GM21576 (cell line): ENCODE data around the gene ANKRD44.
"Not testable (repeated sequence)": the region's sequence is repeated elsewhere in the genome, so short reads cannot be mapped to it uniquely, and the experiment has no call there.

ENCODE experiments used
- ATAC-seq: cut with Tn5 transposase; IDR thresholded peaks from one replicate; pipeline ENCODE4 v1.9.1; 2021; ENCODE audit warnings: mild to moderate bottlenecking, moderate library complexity; ENCODE audit not compliant: unreplicated experiment

Gene ANKRD44

DNA sequence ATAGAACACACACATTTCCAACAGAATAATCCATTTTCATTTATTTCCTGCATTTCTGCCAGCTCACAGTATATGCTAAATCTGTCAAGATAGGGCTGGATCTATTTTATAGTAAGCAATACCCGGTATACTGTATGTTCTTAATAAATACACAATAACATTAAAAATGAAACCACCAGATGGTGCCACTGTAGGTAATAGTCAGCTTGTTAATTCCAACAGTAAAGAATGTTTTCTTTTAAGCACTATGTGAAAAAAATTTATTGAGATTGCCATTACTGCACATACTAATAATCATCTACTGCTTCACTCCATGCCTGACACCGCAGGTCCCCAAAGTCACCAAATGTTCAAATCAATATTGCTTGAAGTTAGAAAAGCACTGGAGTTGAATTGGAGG lies 252.6 kb downstream of the ANKRD44 start:
- no peak for ATAC-seq

DNA sequence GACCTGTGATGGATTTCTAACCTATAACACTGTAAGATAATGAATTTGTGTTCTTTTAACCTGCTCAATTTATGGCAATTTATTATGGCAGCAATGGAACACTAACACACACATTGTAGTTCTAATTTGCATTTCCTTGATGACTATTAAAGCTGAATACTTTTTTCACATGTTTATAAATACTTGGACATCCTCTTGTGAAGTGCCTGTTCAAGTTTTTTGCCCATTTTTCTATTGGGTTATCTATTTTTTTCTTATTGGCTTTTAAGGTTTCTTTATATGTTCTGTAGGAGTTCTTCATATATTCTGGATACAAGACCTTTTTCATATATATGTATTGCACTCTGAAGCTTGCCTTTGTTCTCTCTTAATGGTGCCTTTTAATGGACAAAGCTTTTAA lies 255.5 kb downstream of the ANKRD44 start:
- no peak for ATAC-seq

DNA sequence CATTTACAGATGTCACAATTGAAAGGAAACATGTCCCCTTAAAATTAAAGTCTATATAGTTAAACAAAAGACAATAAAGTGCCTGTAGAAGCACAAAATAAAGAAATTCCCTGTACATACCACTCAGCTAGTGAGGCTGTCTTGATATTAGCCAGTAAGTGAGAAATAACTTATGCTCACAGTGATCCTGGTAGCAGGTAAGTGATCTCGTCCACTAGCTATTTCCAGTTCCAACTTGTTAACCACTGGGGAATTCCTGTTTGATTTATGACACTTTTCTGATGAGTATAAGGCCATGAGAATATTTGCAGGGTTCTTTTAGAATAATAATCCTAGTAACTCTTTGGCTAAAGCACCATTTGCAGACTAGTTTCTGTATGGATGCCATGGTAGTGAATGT lies 256.1 kb downstream of the ANKRD44 start:
- no peak for ATAC-seq

DNA sequence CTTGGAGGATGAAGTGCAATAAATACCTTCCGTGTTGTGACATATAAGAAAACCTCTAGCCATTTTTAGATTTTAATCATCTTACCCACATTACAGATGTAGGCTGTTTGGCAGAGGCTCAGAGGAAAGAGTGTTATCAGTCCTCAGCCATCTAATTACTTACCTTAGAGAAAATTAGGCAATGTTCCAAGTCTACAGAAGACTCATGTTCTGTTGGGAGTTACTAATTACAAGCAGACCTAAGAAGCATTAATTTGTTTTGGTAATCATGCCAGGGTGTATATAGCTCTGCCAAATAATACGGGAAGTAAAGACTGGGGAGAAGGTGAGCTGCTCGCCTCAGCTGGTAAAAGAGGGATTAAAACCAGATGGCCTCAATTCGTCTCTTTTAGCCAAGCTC lies 258.2 kb downstream of the ANKRD44 start:
- ATAC-seq = no peak

DNA sequence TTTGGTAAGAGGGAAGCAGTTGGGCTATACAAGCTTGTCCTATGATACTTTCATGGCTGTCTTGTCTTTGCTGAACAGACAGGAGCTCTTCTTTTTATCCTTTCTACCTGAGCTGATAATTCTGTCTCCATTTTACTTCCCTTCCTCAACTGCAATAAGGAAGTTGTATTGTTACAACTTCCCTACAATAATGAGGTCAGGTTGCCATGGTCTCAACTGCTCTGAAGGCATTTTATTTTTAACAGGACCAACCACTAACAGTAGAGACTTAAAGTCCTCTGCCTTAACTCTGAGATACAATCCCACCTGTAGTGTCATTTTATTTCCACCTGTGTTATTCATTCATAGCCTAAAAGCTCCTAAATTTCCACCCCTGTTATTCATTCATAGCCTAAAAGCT lies 265.5 kb downstream of the ANKRD44 start:
- no peak for ATAC-seq

DNA sequence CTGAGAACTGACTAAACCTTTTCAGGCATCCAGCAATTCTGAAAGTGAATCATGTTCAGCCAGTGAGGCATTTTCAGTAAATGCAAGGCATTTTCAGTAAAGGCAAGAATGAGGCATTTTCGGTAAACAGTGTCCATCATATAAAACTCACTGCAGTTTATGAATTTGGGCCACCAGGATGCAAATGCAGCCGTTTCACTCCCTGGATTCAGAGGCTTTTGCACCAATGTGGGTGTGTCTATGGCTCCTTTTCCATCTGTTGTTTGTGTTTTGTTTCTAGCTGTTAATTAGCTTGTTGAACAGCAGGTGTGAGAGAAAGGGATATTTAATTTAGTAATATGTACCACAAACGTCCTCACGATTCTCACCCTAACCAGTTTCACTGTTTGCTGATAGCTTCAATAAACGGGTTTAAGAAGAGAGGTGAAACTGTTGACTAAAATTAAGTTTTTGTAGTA lies 267.8 kb downstream of the ANKRD44 start:
- ATAC-seq = no peak

DNA sequence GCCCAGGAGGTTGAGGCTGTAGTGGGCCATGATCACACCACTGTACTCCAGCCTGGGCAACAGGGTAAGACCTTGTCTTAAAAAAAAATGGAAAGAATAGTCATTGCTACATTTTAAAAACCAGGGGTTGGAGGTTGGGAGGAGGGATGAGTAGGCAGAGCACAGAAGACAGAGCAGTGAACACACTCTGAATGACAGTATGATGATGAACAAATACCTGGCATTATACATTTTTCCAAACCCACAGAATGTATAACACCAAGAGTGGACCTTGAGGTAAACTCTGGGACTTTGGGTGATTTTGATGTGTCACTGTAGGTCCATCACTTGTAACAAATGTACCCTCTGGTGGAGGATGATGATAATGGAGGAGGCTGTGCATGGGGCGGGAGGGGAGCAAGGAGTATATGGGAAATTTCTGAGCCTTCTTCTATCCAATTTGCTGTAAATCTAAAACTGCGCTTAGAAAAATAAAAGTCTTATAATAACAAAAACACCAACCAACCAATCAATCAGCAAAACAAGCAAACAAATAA lies 272.6 kb downstream of the ANKRD44 start:
- ATAC-seq = no peak

DNA sequence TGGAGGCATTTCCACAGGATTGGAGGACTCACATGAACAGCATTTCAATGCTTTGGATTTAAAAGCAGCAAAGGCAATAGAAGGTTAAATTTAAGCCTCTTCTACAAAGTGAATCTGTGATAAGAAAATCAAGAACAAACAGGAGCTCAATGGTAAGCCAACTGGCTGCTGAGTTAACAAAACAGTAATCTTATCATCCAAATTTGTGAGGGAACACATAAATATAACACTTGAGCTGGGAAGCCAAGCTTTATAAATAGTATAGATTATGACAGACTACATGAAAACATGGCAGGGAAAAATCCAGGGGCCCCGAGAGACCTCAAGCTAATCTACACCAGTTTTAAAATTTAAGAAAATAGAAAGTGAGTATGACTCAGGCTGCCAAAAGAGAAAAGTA lies 275.6 kb downstream of the ANKRD44 start:
- ATAC-seq = no peak

DNA sequence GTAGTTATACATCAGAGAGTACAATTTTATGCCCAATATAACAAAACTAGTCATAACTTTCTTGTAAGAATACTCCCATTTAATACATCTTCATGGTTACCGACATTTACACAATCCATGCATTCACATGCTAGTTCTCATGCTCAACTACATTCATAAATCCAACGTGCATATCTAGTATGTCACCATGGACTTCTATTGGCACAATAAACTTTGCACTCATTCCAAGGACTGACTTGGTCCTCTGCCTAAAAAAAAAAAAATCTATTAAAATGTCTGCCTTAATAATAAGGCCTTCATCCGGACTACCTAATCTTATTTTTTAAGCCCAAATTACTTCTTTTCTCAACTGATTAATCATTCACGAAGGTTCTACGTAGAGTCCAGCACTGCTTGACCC lies 276.3 kb downstream of the ANKRD44 start:
- ATAC-seq = no peak

DNA sequence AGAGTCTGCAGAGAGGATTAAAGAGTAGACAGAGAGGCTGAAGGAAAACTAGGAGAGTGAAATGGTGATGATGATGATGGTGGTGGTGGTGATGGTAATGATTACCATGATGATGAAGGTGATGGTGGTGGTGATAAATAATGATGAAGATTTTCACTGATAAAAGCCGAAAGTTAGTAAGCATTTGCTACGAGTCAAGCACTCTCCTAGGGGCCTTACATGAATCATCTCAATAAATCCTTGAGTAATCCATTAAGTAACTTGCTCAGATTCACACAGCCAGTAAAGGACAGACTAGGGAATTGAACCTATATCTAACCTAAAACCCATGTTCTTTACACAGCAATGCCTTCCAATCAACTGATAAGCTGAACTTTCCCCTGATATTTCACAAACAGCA lies 277.4 kb downstream of the ANKRD44 start:
- ATAC-seq = no peak

DNA sequence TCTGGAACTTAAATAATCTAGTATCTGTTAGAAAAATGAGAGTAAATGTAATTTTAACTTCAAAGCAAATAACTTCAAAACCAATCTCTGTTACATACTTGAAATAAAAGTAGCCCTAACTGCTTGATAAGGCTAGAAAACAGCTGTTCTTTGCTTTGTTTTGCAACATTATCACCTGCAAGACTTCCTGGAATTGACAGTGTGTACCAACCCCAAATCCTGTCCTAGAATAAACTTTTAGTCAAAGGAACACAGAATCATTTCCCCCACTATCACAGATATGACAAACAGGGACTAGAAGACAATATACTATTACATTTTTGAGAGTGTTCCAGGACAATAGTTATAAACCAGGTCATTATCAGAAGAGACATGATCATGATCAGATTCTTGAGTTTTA lies 278.8 kb downstream of the ANKRD44 start:
- no peak for ATAC-seq

DNA sequence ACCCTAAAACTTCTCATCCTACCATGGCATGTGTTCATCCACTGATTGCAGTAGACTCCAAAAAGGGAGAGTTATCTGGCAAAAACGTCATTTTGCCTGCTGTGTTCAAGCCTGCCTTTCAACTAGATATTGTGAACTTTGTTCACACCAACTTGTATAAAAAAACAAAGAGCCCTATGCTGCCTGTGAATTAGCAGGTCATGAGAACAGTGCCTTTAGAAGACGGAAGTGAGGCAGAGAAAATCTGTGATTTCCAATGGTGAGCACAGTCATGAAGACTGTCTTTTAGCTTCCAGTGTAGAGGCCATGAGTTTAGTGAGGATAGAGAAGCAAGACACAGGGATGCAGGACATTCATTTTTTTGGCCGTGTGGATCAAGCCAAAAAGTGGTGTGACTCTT lies 280.5 kb downstream of the ANKRD44 start:
- ATAC-seq = no peak

DNA sequence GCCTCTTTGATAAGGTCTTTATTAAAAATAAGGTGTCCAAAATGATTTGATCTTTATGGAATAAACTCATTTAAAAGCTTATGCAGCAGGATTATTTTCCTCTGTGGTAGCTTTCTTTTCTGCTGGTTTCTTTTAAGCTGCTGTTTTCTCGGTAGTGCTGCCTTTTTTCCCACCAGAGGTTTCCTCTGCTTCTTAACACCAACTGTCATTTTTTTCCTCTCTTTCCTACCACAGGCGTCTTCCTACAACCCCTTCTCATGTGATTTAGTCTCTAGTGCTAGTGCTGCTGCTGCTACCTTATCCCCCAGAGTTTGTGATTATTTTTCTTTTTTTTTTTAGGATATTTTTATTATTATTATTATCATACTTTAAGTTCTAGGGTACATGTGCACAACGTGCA lies 281.9 kb downstream of the ANKRD44 start:
- no peak for ATAC-seq

DNA sequence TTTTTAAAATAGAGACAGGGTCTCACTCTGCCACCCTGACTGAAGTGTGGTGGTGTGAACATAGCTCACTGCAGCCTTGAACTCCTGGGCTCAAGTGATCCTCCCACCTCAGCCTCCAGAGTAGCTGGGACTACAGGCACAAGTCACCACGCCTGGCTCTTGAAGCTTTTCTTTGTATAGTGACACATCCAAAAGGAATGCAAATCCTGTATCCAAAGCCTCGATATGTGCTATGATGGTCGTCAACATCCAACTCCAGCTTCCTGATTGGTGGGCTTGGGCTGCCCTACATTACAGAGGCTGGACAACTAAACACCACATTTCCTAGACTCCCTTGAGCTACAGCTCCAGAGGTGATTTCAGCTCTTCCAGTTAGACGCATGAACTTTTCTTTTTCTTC lies 282.4 kb downstream of the ANKRD44 start:
- ATAC-seq = no peak

DNA sequence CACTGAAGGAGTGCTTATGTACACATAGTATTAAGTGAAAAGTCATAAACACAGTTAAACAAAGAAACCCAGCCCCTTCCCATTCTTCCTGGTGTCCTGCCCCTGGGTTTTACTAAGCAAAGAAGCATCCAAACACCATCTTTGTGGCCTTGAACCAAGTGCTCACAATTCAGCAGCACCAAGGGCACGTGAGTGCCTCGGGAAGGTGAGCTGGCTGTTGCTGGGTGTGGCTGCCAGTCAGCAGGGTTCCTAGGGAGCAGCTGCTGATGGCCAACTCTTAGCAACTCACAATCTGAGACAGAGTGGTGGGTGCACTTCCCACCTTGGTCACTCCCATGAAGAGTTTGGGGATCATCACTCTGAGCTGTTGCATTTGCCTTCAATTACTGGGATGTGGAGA lies 286.4 kb downstream of the ANKRD44 start:
- ATAC-seq = no peak

DNA sequence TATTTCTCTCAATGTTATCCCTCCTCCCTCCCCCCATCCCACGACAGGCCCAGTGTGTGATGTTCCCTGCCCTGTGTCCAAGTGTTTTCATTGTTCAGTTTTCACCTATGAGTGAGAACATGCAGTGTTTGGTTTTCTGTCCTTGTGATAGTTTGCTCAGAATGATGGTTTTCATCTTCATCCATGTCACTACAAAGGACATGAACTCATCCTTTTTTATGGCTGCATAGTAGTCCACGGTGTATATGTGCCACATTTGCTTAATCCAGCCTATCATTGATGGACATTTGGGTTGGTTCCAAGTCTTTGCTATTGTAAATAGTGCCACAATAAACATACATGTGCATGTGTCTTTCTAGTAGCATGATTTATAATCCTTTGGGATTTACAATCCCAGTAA lies 289.7 kb downstream of the ANKRD44 start:
- ATAC-seq = not testable (repeated sequence)

DNA sequence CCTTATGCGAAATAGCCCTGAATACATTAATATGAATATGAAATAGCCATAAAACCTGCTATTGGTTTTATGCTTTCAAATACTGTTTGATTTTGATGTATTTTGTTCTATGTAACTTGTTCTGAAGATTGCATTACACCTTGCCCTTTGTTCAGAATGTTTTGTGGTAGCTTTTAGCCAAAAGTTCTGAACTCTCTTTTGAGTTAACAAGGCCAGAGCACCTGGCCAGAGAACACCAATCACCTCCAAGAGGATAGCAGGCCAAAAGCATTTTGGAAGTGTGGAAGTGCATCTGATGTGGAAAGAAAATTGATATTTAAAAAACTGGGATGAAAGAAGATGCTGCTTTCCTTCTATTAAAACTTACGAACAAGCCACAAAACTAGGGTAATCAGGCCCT lies 297.5 kb downstream of the ANKRD44 start:
- ATAC-seq = no peak

DNA sequence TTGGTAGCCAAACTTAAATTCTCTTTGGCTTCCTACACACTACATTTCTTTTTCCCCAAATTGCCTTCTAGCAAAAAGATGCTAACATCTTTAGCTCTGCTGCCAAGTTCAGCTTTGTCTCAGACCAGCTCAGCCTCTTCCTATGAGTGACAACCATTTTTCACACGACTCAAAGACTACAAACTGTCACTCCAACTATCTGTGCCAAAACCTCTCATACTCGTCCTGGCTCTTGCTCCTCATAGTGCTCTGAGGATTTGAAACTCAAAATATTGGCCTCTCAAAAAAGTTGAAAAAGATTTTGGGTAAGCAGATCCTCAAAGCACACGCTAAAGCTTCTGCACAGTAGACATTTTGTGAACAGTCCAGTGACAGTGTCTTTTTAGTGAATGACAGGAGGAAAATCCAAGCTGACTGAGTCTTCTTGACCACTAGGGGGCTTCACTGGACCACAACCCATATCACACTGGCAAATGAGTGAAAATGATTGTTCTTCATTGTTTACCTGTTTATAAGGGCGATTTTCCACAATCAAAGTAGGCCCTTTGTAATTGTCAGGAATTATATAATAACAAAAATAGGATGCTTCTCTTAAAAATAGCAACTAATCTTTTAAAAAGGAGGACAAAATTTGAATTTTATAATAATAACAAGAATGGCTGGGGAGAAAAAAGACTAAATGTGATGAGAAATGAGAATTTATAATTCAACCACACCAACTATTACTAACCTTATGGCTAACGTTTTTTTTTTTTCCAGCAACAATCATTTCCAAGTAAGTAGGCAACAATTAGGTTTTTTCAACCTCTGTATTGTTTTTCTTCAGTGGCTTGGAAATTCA lies 298.6 kb downstream of the ANKRD44 start:
- no peak for ATAC-seq

DNA sequence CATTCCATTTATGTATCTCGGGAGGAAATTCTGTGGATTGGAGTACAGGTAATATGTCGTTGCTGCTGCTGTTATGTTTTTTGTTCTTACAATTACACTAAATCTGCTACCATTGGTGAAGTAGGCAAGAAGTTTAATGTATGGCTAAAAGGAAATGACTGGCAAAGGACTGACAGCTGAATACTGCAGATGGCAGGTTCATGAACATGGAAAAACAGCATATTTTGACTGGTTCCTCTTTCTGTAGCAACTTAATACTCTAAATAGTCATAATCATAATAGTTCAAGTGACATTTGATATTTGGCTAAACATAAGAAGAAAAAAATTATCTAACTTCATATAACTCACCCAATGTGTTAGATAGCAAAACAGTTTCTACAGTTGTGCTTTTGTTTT lies 299.6 kb downstream of the ANKRD44 start:
- ATAC-seq = no peak

DNA sequence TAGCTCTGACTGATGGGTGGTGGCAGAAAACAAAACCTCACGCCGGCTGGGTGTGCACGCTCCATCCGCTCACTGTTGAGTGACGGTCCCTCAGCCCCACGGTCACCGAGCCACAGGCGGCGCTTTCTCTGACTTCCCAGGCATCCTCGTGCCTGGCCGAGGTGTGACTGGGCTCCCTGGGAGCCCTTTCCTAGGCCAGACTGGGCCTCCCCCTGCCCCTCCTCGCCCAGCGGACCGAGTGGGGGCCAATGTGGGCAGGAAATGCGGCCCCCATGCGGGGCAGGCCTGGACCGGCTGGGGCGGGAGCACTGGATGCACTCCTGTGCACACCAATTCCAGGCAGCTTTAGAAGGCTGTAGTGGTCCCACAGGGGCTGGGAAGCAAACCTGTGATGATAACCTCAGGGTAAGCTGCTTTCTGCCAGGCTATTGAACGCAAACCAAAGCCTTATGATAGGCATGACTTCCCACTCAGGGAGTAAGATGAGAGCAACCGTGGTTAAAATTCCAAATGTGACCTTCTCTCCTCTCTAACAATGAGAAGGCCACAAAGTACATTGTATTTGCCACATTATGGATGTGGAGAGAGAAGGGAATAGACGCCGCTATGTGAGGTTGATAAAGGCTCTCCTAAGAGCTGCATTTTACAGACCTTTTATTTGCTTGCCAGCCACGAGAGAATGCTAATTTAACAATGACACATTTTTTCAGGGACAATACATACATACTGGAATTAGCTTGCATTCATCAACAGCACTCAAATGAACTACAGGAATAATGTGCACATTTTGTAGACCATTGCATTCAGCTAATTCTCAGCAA lies 300.2 kb downstream of the ANKRD44 start:
- no peak for ATAC-seq

DNA sequence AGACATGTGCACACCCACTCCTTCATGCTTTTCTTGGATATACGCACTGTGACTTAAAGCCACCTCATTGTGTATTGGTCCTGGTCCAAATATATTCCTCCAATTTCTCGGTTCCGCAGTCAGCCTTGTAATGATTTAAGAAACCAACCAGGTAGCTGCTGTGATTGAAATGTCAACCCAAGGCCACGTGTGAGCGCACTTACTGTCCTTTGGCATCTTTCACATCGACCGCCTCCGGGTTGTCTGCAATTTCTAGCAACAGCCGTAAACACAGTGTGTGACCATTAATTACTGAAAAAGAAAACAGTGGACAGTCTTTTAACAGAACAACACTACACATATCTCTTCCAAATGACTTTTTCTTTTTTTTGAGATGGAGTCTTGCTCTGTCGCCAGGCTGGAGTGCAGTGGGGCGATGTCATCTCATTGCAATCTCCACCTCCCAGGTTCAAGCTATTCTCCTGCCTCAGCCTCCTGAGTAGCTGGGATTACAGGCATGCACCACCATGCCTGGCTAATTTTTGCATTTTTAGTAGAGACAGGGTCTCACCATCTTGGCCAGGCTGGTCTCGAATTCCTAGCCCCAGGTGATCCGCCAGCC lies 301.7 kb downstream of the ANKRD44 start:
- not testable (repeated sequence) for ATAC-seq
